ENCODE results near the gene CNKSR3. TPM values are rescaled to one million over a fixed set of nuclear protein-coding genes. Genes with fewer than 3 reads are reported as not detected.

The CNKSR3 gene
- total RNA-seq, 1 experiment from 2014 or later = 5.6 TPM

DNA sequence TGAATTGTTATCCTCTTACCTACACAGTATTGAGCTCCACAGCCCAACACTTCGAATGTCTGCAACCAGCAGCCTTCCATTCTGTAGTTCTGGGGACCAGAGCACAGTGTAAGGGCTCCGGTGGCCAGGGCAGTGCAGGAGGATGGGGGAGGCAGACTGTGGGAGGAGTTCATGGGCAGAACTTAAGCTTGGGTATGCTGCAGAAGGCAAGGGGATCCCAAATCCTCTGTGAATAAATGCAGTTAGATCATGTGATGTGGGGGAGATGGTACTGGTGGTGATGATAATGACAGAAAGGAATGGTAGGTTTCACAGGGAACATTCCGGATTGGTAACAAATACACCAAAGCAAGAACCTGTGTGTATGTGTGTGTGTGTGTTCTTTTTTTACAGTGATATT is 26.5 kb upstream of the CNKSR3 start:
- H4K20me1 ChIP-seq (ENCODE audit: control insufficient read depth, insufficient read depth, insufficient read length) = no peaks in the 10 kb centered on the region
- DNase-seq = no peak
- H2AK5ac ChIP-seq (ENCODE audit: insufficient read length, low read length) = no peak overlapping the region
- H3K4me1 ChIP-seq (ENCODE audit: insufficient read depth, low read length) = peaks cover 5% of the 10 kb centered on the region; the same call in 1 of the 2 replicates
- no peak overlapping the region for H2BK12ac ChIP-seq (ENCODE audit: insufficient read length, low read depth, low read length)
- Mint-ChIP-seq H3K4me3 (no peak overlapping the region), H3K9me3 (no peaks in the 10 kb centered on the region; a peak in 1 of 5 replicates), H3K27me3 (ENCODE audit: low read depth) (peaks cover 28% of the 10 kb centered on the region), H3K36me3 (ENCODE audit: insufficient read depth in 1 of 3, low read depth in 3 of 3) (no peaks in the 10 kb centered on the region), H3K4me1 (peaks cover 35 to 39% of the 10 kb centered on the region in 2 experiments), H3K27ac (peak overlapping the region in 1 of 3 experiments; percentile 76; a peak in 1 of 7 replicates)
- H3K9me3 ChIP-seq (ENCODE audit: control insufficient read depth, low read depth, low read length) = no peaks in the 10 kb centered on the region
- no peak overlapping the region for H3K9ac ChIP-seq (ENCODE audit: extremely low read depth, insufficient read length, low read length)
- H3K23me2 ChIP-seq (ENCODE audit: insufficient read length, low read depth, low read length, poor library complexity, severe bottlenecking) = no peaks in the 10 kb centered on the region
- no peak overlapping the region for H4K91ac ChIP-seq (ENCODE audit: insufficient read length, low read depth, low read length)
- no peak overlapping the region for H3K14ac ChIP-seq (ENCODE audit: insufficient read depth, low read length)
- no peak overlapping the region for H2BK5ac ChIP-seq (ENCODE audit: insufficient read length, low read length)
- H3K4ac ChIP-seq (ENCODE audit: low read depth, low read length) = no peak overlapping the region
- no peak overlapping the region for H4K8ac ChIP-seq (replicated peaks; ENCODE audit: insufficient read length, low read depth, low read length)
- no peak overlapping the region for H3K56ac ChIP-seq (ENCODE audit: insufficient read length, low read depth, low read length)
- TF ChIP-seq, protein P1, sequence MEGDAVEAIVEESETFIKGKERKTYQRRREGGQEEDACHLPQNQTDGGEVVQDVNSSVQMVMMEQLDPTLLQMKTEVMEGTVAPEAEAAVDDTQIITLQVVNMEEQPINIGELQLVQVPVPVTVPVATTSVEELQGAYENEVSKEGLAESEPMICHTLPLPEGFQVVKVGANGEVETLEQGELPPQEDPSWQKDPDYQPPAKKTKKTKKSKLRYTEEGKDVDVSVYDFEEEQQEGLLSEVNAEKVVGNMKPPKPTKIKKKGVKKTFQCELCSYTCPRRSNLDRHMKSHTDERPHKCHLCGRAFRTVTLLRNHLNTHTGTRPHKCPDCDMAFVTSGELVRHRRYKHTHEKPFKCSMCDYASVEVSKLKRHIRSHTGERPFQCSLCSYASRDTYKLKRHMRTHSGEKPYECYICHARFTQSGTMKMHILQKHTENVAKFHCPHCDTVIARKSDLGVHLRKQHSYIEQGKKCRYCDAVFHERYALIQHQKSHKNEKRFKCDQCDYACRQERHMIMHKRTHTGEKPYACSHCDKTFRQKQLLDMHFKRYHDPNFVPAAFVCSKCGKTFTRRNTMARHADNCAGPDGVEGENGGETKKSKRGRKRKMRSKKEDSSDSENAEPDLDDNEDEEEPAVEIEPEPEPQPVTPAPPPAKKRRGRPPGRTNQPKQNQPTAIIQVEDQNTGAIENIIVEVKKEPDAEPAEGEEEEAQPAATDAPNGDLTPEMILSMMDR (conservative IDR thresholded peaks at IDR 0.05) = no peak
- H3T11ph ChIP-seq (ENCODE audit: low read length) = no peak overlapping the region
- no peak overlapping the region for H4K5ac ChIP-seq (ENCODE audit: insufficient read length, low read depth, low read length)
- H2AFZ ChIP-seq (ENCODE audit: low read length) = no peak overlapping the region
- H2BK120ac ChIP-seq (ENCODE audit: low read depth, low read length, poor library complexity, severe bottlenecking) = no peak overlapping the region
- no peak overlapping the region for H2BK20ac ChIP-seq (ENCODE audit: low read depth, low read length, poor library complexity, severe bottlenecking)
- no peak overlapping the region for H3K18ac ChIP-seq (ENCODE audit: insufficient read length, low read depth, low read length)
- H3K79me2 ChIP-seq (ENCODE audit: insufficient read depth, low read length) = no peaks in the 10 kb centered on the region
- no CpG with 5 or more reads among the region's 3 CpGs for WGBS (ENCODE audit: extremely low coverage, insufficient read length, low lambda C conversion rate)
- H3K23ac ChIP-seq (ENCODE audit: insufficient read length, low read depth, low read length) = no peak overlapping the region
- H3K27me3 ChIP-seq (ENCODE audit: insufficient read depth, low read length) = no peaks in the 10 kb centered on the region; the same call in 1 of the 2 replicates
- no peaks in the 10 kb centered on the region for H3K79me1 ChIP-seq (ENCODE audit: insufficient read depth, low read depth, low read length, poor library complexity, severe bottlenecking)
- H3K4me2 ChIP-seq (ENCODE audit: insufficient read depth, insufficient read length, low read length) = no peak overlapping the region
- H2BK15ac ChIP-seq (ENCODE audit: low read depth, low read length) = no peak overlapping the region
- H3K27ac ChIP-seq (ENCODE audit: insufficient read length, low read depth, low read length) = no peak overlapping the region

Measured in H9 (cell line).